Measurements from ENCODE around the gene SLF2. TPM values are rescaled to one million over a fixed set of nuclear protein-coding genes. Genes with fewer than 3 reads are reported as not detected.

The SLF2 gene
- total RNA-seq, 1 donor from 2014 or later: 43.0 TPM

- intact Hi-C loops (cut with micrococcal nuclease): loop anchor here (5.0 to 10.0 kb wide), 2 partner anchors 98 to 336 kb away; partner anchors contain the start of gene SLF2
Measured at GRCh38 chr10:101010329-101010728, 97.6 kb downstream of the SLF2 start.

DNA sequence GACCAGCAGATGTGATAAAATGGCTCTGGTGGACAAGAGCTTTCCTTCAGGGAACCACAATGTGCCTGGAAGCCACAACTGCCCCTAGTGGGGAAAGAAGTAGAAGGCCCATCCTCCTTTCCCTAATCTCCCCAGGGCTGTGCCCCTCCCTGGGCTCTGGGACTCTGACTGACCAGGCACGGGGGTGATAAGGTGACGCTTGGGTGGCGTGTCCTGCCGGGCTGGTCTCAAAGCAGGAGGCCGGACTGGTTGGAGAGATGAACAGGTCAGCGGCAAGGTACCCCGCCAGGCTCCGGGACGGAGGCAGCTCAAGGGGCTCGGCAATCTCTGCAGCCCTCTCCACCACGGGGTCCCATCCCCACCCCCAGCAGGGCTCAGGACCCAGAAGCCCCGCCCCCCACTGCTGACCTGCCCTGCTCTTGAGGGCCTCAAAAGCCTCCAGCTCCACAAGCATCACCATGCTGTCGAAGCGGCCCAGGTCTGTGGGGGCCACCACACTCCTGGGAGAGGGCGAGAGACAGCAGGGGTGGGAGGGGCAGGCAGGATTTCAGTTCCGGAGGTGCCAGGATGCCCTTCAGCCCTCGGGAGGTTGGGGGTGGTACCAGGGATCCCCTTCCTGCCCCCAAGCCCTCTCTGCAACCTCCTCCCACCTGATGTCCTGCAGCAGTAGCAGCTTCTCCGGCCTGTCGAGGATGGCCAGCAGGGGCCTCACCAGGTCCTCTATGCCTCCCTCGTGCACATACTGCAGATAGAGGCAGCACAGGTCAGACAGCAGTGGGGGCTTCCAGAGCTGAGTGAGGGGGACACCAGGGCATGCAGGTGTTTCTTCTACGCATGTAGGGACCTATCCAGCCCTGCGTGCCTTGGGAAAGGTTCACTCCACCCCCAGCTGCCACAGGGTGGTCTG is 99.0 kb downstream of the SLF2 start:
- intact Hi-C loops (cut with micrococcal nuclease): loop anchor here (2.0 to 10.0 kb wide), 3 partner anchors 99 to 449 kb away; partner anchors contain the start of gene SLF2

GRCh38 chr10:101012525-101013364 is 100.0 kb downstream of the SLF2 start:
- intact Hi-C loops (cut with micrococcal nuclease): loop anchor here (1.0 to 10.0 kb wide), 4 partner anchors 13 to 450 kb away; partner anchors contain the start of genes LZTS2 and SLF2

- intact Hi-C loops (cut with micrococcal nuclease): loop anchor here (1.0 to 10.0 kb wide), 4 partner anchors 14 to 451 kb away; partner anchors contain the start of genes LZTS2 and SLF2
Measured at GRCh38 chr10:101013365-101013825, 100.6 kb downstream of the SLF2 start.

DNA sequence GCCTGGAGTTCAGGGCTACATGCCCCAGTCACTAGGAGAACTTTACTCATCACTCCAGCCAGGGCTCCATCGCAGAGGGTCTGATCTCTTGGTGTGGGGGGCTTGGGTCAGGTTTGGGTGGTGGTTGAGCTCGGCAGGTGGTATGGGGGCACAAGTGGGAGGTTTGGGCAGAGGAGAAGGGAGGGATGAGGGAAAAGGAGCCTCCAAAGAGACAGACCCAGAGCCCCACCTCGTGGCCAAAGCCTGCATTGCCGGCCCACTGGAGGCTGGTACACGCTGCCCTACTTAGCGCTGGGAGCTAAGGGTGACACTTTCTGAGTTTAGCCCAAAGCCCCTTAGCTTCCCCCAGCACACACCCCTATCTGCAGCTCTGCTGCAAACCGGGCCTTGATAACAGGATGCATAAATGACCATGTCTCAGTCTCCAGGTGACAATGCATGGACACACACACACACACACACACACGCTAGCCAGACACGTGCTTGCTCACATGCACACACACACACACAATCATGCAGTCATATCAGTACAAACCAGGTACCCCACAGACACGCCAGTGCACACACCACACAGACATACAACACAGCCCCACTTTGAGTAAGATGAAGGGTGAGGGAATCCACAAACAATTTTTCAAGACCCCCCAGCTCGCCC is 101.6 kb downstream of the SLF2 start:
- intact Hi-C loops (cut with micrococcal nuclease): loop anchor here (1.0 to 10.0 kb wide), 4 partner anchors 17 to 340 kb away; partner anchors contain the start of genes PDZD7, SEMA4G, SFXN3 and SLF2

Other genes with a start within 250 kb of the SLF2 start
- gene PAX2, start 167.4 kb upstream of the SLF2 start, total RNA-seq: not detected in 2 replicates
- 0.85 and 0.88 TPM in 2 replicates for gene SEMA4G, start 56.5 kb downstream of the SLF2 start, total RNA-seq
- gene MRPL43, start 74.5 kb downstream of the SLF2 start, total RNA-seq: 46.6 and 50.6 TPM in 2 replicates
- gene TWNK, start 74.6 kb downstream of the SLF2 start, total RNA-seq: 17.0 and 17.2 TPM in 2 replicates
- gene LZTS2, start 86.8 kb downstream of the SLF2 start, total RNA-seq: 17.4 and 19.2 TPM in 2 replicates
- 0.46 and 0.71 TPM in 2 replicates for gene PDZD7, start 118.2 kb downstream of the SLF2 start, total RNA-seq
- 34.6 and 38.9 TPM in 2 replicates for gene SFXN3, start 118.3 kb downstream of the SLF2 start, total RNA-seq
- gene KAZALD1, start 149.0 kb downstream of the SLF2 start, total RNA-seq: 0.34 and 0.47 TPM in 2 replicates
- not detected in 2 replicates for gene TLX1, start 218.3 kb downstream of the SLF2 start, total RNA-seq